Urothelium cell line (cell line): ENCODE measurements around the gene FERMT1.
"Not testable (repeated sequence)": the region's sequence is repeated elsewhere in the genome, so short reads cannot be mapped to it uniquely, and the experiment has no call there.

Experiments
- DNase-seq: peaks from one replicate; pipeline ENCODE4 v3.0.0; 2011; ENCODE audit warnings: low spot score, mixed read lengths
- FAIRE-seq: peaks from 2 replicates; lab custom pipeline; 2011; peaks lifted over from hg19 to GRCh38; lab: Jason Lieb, UNC

Gene FERMT1

DNA sequence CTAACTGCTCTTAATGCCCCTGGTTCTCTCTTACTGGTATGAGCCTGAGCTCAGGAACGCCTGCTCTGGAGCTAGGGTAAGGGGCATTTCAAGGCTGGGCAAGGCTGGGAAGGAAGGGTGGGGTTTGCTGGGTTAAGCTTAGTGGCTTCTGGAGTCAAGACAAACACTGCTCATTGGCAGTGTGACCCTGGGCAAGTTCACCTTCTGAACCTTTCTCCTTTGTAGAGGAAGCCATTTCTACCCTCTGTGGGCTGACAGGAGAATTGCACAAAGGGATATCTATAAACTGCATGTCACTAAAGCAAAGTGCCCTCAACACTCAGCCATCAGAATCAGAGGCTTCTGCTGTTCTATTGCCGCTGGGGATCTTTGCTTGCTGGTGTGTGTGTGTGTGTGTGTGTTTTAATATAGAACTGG lies 48.7 kb downstream of the FERMT1 start:
- no peak for DNase-seq
- FAIRE-seq, result no peak

DNA sequence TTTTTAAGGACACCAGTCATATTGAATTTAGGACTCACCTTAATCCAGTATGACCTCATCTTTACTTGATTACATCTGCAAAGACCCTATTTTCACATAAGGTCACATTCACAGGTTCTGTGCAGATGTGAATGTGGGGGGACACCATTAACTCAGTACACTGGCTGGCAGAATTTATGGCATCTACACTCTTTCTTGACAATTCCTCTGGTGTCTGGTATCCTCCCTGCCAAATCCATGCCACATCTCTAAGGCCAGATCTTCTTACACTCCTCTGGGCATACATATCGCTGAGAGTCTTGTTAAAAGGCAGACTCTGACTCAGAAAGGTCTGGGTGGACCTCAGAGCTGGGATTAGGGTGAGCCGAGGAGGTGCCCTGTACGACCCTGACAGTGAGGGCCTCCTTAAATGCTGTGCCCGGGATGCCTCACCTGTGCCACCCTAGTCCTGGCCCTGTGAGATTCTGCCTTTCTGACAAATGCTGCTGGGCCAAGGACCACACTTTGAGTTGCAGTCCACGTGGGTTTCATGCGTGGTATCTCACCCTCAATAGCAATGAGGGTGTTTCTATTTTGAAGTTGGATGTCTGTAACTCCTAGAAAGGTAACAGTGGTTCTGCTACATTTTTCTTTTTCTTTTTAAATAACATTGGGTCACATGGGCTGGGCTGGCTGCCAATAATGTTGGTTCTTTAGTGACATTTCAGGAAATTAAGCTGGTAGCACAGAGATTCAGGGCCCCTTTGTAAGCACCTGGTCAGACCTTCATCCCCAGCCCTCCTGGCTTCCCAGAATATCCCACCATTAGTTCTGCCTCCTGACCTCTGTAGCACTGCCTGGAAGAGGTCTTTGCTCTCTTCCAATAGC lies 51.8 kb downstream of the FERMT1 start:
- FAIRE-seq (no peak), DNase-seq (no peak)

DNA sequence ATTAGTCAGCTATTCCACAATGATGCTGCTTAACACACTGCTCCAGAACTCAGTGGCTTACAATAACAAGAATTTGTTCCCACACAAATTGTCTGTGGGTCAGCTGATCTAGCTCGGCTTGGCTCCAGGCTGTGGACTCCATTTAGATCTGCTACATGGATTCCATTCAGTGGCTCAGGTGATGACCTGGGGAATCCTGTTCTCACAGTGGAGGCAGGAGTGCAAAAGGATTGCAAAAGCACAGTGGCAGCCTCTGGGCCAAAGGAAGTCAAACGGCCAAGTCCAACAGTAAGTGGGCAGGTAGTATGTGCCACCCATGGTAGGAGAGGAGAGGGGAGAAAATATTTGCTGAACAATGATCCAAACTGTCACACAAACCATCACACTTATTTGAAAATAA lies 53.2 kb downstream of the FERMT1 start:
- DNase-seq (no peak), FAIRE-seq (no peak)

- DNase-seq (no peak), FAIRE-seq (no peak)
These were observed 55.0 kb downstream of the FERMT1 start for GRCh38 chr20:6067763-6068318.

DNA sequence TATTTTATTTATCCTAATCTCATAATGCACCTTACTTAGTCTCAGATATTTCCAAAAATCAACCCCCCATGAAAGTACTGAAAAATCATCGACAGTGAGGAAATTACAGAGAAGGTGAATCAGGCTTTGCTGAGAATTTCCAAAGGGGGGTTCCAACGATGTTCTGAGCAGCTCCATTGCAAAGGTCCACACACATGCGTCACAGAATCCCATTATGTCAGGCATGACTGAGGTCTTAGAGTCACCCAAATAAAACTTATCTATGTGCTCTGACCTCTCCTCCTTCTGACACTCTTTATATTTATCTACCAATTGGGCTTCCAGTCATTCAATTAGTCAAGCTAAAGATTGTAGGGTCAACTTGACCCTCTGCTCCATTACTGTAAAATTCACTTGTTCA lies 56.2 kb downstream of the FERMT1 start:
- DNase-seq (no peak), FAIRE-seq (no peak)

DNA sequence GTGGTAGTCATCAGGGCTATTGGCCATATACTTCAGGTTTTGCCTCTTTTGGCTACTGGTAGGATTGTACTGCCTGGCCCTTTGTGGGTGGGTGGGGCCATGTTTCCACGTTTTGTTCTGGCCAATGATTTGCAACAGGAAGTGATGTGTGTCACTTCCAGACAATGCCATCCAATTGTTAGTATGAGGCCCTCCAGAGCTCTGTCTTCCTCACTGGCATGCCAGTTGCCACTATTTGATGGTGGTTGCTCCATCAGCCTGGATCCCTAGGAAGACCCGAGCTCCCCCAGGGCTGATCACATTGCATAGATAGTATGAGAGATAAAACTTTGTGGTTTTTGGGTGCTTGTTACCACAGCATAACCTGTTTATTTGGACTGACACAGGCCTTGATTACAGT lies 61.3 kb downstream of the FERMT1 start:
- DNase-seq (no peak), FAIRE-seq (no peak)

GRCh38 chr20:6060213-6060612 lies 62.6 kb downstream of the FERMT1 start:
- DNase-seq (no peak), FAIRE-seq (no peak)

DNA sequence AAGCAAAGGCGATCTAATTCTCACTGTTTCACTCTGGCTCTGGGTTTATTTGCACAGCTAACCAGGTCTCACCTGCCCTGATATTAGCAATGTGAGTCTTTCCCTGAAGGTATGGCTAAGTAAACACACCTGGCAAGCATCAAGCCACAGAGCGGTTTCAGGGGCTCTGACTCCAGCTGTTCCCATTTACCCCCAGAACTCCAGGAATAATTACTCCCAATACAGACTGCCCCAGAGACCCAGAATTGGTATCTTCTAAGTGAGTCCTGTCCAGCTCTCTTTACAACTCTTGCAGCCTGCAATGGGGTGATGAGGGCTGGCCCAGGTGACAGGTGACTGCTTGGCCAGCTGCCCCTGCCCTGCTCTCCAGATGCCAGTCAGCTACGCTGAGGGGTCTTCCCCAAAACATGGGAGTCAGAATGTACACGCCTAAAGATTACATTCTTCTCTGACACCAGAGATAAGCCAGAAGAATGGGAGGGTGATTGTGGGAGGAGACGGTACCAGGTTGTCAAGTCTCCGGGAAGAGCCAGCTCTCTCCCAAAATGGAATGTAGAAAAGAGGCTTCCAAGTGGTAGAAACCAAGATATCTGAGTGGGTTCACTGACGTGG lies 64.0 kb downstream of the FERMT1 start:
- no peak for FAIRE-seq
- no peak for DNase-seq

DNA sequence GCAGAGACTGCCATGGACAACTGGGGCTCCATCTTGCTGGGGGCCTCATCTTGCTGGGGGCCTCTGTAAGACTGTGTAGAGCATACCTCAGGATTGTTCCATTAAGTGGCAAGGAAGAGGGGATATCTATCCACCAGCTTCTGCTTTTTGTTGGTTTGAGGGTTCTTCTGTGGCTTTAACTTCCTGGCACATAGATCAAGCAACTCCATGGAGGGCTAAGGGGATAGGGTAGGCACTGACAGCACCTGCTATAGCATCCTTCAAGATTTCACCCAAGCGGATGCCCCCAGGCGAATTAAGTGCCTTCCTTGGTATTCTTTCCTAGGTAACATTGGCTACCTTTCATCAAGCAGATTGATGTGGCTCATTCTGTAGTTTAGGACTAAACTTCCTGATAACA lies 65.1 kb downstream of the FERMT1 start:
- FAIRE-seq, result no peak
- DNase-seq, result no peak

DNA sequence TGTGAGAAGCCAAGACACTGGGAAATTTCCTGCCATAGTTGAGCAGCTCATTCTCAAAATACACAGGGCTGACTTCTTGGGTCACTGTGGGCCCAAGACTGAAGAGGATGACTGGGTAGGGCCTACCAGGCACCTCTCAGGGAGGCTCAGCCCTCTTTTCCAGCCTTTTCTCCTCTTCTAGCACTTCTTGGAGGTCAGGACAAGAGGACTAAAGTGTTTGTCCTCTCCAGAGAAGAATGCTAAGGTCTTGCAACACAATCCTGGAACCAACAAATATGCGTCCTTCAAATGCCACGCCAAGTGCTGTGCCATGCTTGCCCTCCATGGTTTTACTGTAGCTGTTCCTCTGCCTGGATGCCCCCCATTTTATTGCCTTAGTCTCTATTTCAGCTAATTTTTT lies 65.7 kb downstream of the FERMT1 start:
- no peak for FAIRE-seq

GRCh38 chr20:6055981-6056569 lies 66.8 kb downstream of the FERMT1 start:
- DNase-seq (no peak), FAIRE-seq (no peak)

More for the DNA sequence above, 65.7 kb downstream of the FERMT1 start:
- no peak for DNase-seq

GRCh38 chr20:6055161-6055783 lies 67.6 kb downstream of the FERMT1 start:
- DNase-seq (no peak), FAIRE-seq (no peak)

DNA sequence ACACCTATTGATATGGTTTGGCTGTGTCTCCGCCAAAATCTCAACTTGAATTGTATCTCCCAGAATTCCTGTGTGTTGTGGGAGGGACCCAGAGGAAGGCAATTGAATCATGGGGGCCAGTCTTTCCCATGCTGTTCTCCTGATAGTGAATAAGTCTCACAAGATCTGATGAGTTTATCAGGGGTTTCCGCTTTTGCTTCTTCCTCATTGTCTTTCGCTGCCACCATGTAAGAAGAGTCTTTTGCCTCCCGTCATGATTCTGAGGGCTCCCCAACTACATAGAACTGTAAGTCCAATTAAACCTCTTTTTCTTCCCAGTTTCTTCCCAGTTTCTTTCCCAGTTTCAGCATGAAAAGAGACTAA lies 68.2 kb downstream of the FERMT1 start:
- not testable (repeated sequence) for DNase-seq, FAIRE-seq

DNA sequence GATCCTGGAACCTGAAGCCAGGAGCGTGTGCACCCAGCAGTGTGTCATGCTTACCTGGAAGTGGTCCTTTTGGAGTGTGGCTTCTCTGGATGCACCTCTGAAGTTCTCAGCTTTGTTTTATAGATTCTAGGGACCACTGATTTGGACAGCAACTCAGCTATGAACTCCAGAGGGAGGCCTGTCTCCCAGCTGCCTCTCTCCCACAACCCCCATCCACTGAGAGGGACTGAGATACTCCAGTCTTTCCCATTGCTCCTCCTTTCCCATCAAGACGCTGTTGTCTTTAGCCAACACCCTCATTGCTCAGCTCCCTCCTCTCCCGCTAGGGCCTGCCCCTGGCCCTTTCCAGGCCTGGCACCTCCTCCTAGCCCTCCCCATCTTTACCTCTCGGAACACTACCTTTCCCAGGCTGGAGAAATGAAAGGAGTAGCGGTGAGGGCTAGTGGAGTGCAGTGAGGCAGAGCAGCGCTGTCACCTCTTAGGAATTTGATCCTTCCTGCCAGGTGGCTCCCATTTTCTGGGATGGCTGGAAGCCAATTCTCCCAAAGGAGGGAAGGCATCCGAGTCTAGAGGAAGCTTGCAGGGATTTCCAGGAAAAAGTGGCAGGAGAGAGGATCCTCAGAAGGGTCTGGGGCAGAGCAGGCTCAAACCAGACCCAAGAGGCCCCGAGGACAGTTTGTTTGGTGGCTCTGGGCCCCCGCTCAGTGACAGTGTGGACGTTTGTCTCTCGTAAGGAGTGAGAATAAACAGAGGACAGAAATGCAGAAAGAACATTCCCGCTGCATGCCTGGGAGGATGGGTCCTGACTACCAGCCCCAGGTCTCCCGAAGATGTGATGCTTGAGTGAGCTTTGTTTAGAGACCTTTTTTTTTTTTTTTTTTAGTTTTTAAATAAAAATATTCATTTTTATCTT lies 68.8 kb downstream of the FERMT1 start, which contains the start of gene LRRN4:
LRRN4 (minus strand) TSS at position 285 of the 913 bp plus-strand sequence. CDS start 1,261 bp downstream, outside the sequence.
- peak; percentile 86 for DNase-seq
- peak; percentile 67 for FAIRE-seq

DNA sequence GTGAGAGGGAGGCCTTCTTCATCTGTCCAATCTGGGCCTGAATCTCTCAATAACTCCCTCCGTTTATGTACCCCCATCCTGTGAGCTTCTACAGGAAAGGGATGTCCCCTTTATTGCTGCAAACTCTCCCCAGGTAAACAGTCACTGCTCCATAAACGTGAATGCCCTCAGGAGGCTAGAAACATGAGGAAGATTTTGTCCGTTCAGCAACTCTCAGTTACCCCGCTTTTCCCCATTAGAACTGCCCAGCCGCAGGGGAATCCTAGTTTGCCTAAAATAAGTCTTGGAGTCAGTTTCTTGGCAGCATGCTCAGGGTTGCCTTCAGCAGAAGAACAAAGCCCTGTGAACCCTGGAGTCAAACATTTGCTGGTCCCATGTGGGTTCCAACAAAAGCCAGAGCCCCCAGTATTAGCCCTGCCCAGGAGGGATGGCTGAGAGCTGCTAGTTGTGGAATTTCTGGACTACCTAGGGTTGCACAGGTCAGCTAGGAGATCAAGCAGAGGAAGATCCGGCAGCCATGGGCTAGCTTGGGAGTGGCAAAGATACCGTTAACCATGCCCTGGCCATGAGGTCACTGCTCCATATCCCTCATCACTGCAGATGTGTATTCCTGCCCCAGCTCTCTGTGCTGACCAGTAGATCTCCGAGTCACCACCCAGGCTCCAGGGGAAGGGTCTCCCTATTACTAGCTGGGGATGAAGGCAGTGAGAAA lies 69.6 kb downstream of the FERMT1 start:
- no peak for FAIRE-seq
- DNase-seq, result no peak

GRCh38 chr20:6051505-6051904 lies 71.3 kb downstream of the FERMT1 start:
- no peak for DNase-seq
- FAIRE-seq, result no peak

- FAIRE-seq (no peak), DNase-seq (no peak)
These were observed 74.4 kb downstream of the FERMT1 start for GRCh38 chr20:6048391-6048790.

DNA sequence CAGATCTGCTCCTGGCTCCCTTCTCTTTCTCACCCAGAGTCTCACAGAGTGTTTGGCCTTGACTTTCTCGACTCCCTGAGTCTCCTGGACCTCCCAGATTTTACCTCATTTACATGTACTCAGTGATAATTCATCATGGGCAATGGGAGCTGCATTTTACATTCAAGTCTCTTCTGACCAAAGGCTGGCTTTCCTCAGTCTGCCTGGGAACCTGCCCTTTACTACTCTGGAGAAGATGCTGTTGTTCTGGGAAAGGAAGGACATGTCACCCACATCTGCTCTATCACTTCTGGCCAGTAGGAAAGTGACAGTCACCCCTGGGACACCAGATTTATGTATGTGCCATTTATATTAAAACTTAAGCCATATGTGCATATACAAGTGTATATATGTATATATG lies 76.4 kb downstream of the FERMT1 start:
- no peak for DNase-seq
- FAIRE-seq, result peak; percentile 17

- DNase-seq, result no peak
- no peak for FAIRE-seq
These were observed 77.3 kb downstream of the FERMT1 start for GRCh38 chr20:6045566-6045965.
